ENCODE measurements around the gene BMP4.

DNA sequence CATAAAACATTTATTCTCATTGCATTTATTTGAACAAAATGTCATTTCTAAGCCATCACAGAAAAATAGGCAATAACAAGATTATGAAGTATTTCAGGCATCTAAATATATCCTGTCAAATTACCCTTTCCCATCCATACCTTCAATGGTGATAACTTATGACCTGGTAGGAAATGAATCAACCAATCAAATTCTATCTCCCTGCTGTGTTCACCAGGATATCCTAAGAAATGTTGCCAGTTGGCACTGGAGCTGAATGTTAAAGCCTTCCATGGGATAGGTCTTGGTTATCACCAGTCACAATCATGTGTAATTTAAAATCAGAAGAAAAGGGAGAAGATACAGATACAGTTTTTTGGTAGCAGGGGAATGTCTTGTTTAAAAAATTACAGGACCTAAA is 23.7 kb downstream of the BMP4 start:
- TF ChIP-seq BACH1 (IDR thresholded peaks at IDR 0.05; ENCODE audit: borderline replicate concordance) (no peak), CTCF (IDR thresholded peaks at IDR 0.05 in 2 of 3, conservative IDR thresholded peaks at IDR 0.05 in 1 of 3; ENCODE audit: control insufficient read depth in 2 of 3, extremely low read depth in 1 of 3, insufficient read depth in 1 of 3, low read depth in 3 of 3, low read length in 3 of 3) (no peak)

All from GM12878 (cell line).